ENCODE data around the gene COL8A1.

DNA sequence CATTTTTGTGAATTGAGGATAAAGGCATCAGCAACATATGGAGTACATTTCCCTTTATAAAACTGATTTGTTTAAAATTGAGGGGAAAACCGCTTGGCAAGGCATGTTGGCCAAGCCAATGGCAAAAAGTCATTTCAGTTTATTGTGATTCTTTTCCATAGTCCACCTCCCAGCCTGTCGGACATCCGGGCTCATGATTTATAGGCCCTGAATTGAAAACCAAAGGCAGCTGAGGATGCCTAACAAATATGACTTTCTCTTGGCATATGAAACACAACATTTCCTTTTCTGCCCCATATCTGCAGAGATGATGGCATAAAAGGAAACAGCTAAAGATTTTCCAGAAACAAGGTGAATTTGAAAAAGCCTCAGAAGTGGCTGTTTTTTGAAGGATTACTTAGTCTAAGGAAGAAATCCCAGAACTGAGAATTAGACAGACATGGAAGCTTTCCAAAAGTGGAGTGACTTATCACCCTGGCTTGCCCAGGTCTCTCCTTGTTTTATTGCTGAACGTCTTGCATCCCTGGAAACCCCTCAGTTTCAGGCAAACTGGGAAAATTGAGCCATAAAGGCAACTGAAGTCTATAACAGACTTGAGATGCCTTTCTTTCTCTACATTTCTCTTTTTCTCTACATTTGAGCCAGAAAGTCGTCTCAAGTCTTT is 74.0 kb downstream of the COL8A1 start:
- TF ChIP-seq CTCF (IDR thresholded peaks at IDR 0.05; ENCODE audit: low read depth, low read length), result no peak
- TF ChIP-seq EZH2phosphoT487 (IDR thresholded peaks at IDR 0.05; ENCODE audit: low read depth), result no peak
